Measurements from ENCODE around the gene LSM10. TPM values are rescaled to one million over a fixed set of nuclear protein-coding genes. Genes with fewer than 3 reads are reported as not detected.

The LSM10 gene
- total RNA-seq, 1 donor from 2014 or later, result 45.7 TPM

DNA sequence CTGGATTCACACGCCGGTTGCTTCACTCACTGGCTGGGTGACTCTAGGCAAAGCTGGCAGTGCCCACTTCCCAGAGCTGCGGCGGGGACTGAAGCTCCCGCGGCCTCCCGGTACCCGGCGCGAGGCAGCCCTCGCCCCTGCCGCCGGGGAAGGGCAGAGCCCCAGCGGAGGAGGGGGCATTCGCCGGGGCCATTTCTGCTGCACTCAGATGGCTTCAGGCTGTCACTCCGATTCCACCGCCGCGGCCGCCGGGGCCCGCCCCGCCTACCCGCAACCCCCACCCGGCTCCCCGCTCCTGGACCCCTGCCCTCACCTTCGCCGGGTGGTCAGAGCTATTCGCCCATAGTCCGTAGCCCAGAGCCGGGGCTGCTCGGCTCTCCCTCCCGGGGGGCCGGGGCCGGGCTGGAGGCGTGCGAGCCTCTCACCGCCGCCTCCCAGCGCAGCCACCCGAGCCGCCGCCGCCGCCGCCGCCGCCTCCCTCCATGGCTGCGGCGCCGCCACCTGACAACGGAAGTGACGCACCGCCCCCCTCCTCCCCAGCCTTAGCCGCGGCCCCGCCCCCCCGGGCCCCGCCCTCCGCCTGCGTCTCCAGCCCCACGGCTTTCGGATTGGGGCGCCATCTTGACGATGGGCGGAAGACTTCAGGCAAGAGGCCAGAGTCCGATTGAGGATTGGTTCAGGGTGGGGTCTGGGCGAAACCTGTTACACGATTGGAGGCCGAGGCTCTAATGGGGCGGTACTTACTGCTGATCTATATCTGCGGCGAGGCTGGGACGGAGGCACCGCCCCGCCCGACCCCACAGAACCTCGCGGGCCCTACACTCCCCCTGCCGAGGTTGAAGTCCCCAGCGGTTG, 12.1 kb downstream of the LSM10 start, which contains the start of gene STK40:
Gene STK40 (minus strand): TSS at position 515 of the 855 bp plus-strand sequence. CDS start 24,592 bp downstream, outside the sequence.
- peak within 1 kb of the TSS; percentile 100 for H3K27ac Mint-ChIP-seq (ENCODE audit: unreplicated experiment)
- TF ChIP-seq, protein P1, sequence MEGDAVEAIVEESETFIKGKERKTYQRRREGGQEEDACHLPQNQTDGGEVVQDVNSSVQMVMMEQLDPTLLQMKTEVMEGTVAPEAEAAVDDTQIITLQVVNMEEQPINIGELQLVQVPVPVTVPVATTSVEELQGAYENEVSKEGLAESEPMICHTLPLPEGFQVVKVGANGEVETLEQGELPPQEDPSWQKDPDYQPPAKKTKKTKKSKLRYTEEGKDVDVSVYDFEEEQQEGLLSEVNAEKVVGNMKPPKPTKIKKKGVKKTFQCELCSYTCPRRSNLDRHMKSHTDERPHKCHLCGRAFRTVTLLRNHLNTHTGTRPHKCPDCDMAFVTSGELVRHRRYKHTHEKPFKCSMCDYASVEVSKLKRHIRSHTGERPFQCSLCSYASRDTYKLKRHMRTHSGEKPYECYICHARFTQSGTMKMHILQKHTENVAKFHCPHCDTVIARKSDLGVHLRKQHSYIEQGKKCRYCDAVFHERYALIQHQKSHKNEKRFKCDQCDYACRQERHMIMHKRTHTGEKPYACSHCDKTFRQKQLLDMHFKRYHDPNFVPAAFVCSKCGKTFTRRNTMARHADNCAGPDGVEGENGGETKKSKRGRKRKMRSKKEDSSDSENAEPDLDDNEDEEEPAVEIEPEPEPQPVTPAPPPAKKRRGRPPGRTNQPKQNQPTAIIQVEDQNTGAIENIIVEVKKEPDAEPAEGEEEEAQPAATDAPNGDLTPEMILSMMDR (IDR thresholded peaks at IDR 0.05), result peak; percentile 9
- H3K9me3 Mint-ChIP-seq (ENCODE audit: low read depth), result no peaks in the 10 kb centered on the region
- no peak for DNase-seq (ENCODE audit: low spot score)
- peaks cover 5% of the 10 kb centered on the region for H3K36me3 Mint-ChIP-seq (ENCODE audit: low read depth)
- H3K4me1 Mint-ChIP-seq (ENCODE audit: low read depth), result peaks cover 75% of the 10 kb centered on the region
- H3K27me3 Mint-ChIP-seq (ENCODE audit: low read depth), result no peaks in the 10 kb centered on the region
- peak within 1 kb of the TSS; percentile 92 for H3K4me3 Mint-ChIP-seq (ENCODE audit: unreplicated experiment)

DNA sequence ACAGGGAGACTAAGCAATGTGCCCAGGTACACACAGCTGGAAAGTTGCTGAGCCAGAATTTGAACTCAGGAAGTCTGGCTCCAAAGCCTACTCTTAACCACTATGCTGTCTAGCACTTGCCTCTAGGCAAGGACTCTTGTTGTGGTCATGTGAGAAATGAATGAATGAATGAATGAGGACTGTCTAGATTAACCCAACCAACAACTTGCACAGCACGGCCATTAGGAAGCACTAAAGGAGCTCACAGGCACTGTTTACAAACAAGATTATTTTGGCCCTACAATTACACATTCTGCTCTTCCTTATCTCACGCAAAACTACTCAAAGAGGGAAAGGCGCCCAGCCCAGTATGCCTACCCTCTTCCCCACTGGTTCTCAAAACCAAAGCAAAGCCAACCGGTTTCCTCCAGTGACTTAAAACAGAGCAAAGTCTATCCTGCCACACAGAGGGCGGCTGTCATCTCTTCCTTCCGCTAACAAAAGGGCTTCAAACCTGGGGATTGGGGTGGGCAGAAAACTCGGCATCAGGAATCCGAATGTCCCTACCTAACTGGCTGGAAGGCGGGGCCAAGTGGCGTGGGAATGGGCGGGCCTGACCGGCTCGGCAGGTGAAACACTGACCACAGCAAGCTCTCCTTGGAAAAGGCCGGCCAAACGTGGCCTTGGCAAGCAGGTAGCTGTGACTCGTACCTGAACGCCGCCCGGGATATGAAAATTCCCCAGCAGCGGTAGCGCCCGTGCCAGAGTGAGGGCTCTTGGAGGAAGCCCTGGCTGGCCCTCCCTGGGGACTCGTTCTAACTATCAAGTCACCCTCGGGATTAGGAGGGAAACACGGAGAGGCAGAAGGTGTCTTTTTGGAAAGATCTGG, 12.9 kb downstream of the LSM10 start:
- Mint-ChIP-seq H3K27ac (ENCODE audit: unreplicated experiment) (peak overlapping the region; percentile 90), H3K27me3 (ENCODE audit: low read depth) (no peaks in the 10 kb centered on the region), H3K4me3 (ENCODE audit: unreplicated experiment) (peak overlapping the region; percentile 92), H3K9me3 (ENCODE audit: low read depth) (no peaks in the 10 kb centered on the region), H3K4me1 (ENCODE audit: low read depth) (peaks cover 79% of the 10 kb centered on the region), H3K36me3 (ENCODE audit: low read depth) (peaks cover 5% of the 10 kb centered on the region)
- TF ChIP-seq, protein P1 (IDR thresholded peaks at IDR 0.05), result no peak
- DNase-seq (ENCODE audit: low spot score), result no peak

DNA sequence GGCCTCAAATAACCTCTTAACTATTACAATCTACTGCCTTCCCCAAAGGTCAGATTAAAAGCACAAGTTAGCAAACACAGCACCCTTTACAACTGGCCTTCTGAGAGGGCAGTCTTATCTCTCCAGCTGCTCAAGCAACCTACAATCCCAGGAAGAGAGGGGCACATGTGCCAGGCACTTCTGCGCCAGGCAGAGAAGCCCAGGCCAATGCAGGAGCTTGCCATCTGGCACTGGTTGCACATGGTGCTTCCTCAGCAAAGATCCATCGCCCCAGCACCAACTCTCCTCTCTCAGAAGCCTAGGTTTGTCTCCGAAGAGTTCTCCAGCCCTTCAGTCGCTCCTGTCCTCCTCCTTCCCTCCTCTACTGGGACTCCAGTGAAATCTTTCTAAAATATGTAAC, 14.5 kb downstream of the LSM10 start:
- H3K4me1 Mint-ChIP-seq (ENCODE audit: low read depth), result peaks cover 77% of the 10 kb centered on the region
- peaks cover 2% of the 10 kb centered on the region for H3K36me3 Mint-ChIP-seq (ENCODE audit: low read depth)
- peak overlapping the region; percentile 16 for H3K4me3 Mint-ChIP-seq (ENCODE audit: unreplicated experiment)
- DNase-seq (ENCODE audit: low spot score), result no peak
- no peaks in the 10 kb centered on the region for H3K9me3 Mint-ChIP-seq (ENCODE audit: low read depth)
- no peaks in the 10 kb centered on the region for H3K27me3 Mint-ChIP-seq (ENCODE audit: low read depth)
- peak overlapping the region; percentile 90 for H3K27ac Mint-ChIP-seq (ENCODE audit: unreplicated experiment)
- TF ChIP-seq, protein P1 (IDR thresholded peaks at IDR 0.05), result no peak

DNA sequence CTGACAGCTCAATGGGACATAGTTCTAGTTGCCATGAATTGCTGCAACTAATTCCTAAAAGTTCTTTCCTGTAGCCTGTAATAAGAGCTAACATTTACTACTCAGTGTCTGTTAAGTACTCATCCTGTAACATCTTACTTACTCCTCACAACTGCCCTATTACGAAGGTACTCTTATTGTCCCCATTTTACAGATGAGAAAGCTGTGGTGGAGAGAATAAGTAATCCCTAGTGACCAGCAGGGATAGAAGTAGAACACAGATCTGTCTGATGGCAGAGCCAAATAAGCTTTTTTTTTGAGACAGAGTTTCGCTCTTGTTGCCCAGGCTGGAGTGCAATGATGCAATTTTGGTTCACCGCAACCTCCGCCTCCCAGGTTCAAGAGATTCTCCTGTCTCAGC, 15.0 kb downstream of the LSM10 start:
- DNase-seq (ENCODE audit: low spot score), result no peak
- H3K4me3 Mint-ChIP-seq (ENCODE audit: unreplicated experiment), result no peak overlapping the region
- peak overlapping the region; percentile 90 for H3K27ac Mint-ChIP-seq (ENCODE audit: unreplicated experiment)
- TF ChIP-seq, protein P1 (IDR thresholded peaks at IDR 0.05), result no peak
- peaks cover 73% of the 10 kb centered on the region for H3K4me1 Mint-ChIP-seq (ENCODE audit: low read depth)
- H3K36me3 Mint-ChIP-seq (ENCODE audit: low read depth), result peaks cover 2% of the 10 kb centered on the region
- H3K9me3 Mint-ChIP-seq (ENCODE audit: low read depth), result no peaks in the 10 kb centered on the region
- no peaks in the 10 kb centered on the region for H3K27me3 Mint-ChIP-seq (ENCODE audit: low read depth)

DNA sequence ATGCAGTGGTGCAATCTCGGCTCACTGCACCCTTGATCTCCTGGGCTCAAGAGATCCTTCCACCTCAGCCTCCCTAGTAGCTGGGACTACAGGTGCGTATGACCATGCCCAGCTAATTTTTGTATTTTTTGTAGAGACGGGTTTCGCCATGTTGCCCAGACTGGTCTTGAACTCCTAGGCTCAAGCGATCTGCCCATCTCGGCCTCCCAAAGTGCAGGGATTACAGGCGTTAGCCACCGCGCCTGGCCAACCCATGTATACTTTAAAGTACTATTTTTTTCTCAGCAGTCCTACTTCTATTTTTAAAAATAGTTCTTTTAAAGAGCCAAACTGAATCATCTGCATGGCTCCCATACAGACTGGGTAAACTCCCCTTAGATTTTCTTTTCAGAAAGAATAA, 15.5 kb downstream of the LSM10 start:
- Mint-ChIP-seq H3K27me3 (ENCODE audit: low read depth) (no peaks in the 10 kb centered on the region), H3K27ac (ENCODE audit: unreplicated experiment) (peak overlapping the region; percentile 70)
- TF ChIP-seq, protein P1 (IDR thresholded peaks at IDR 0.05), result no peak

More for the DNA sequence above, 15.5 kb downstream of the LSM10 start:
- Mint-ChIP-seq H3K9me3 (ENCODE audit: low read depth) (no peaks in the 10 kb centered on the region), H3K36me3 (ENCODE audit: low read depth) (peaks cover 2% of the 10 kb centered on the region), H3K4me3 (ENCODE audit: unreplicated experiment) (no peak overlapping the region), H3K4me1 (ENCODE audit: low read depth) (peaks cover 69% of the 10 kb centered on the region)
- DNase-seq (ENCODE audit: low spot score), result no peak
